Articular chondrocyte of knee joint (primary cell): ENCODE results near the gene SLC38A5. TPM values are rescaled to one million over a fixed set of nuclear protein-coding genes. Genes with fewer than 3 reads are reported as not detected.

Experiments
- small RNA-seq: library from RNA; depleted of rRNA; stranded (forward); fragments of <200 nt; gene quantifications from one replicate; pipeline ENCODE3, GENCODE V24; 2012
- total RNA-seq: library from RNA; depleted of rRNA; stranded (reverse); fragments of >200 nt; gene quantifications from 2 replicates; pipeline ENCODE4 v1.2.3, GENCODE V29; 2012

The SLC38A5 gene
- 21.3 and 26.4 TPM in 2 replicates for total RNA-seq

DNA sequence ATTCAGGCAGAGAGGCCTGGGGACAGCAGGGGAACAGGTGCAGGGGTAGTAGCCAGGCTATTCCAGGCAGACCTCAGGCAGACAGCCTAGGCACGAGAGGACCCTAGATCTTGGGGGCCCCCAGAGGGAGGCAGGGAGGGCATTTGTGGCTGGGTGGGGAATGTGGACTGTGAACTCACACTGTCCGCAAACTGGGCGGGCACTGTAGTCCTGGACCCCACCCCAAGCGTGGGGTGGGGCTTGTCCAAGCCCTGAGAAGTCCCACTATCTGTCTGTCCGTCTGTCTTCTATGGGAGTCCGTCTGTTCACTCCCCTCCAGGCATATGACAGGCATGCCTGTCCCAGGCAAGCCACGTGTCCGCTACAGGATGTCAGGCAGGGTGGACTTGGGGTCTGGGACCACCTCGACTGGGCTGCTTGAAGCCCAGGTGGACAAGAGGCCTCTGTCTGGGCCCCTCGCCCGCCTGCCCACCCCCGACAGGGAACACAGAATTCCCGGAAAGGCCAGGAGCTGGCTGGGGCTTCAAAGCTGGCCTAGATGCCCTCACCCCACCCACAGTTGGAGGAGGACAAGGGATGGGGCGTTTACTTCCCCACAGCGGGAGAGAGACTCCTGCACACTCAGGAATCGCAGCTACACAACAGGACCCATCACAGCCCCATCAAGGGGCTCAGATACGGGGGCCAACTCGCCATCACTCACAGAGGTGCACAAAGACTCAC lies at the start of gene SLC38A5:
TSS of gene SLC38A5 (minus strand) at position 151 of the 723 bp plus-strand sequence. CDS start 2,336 bp downstream, outside the sequence.

DNA sequence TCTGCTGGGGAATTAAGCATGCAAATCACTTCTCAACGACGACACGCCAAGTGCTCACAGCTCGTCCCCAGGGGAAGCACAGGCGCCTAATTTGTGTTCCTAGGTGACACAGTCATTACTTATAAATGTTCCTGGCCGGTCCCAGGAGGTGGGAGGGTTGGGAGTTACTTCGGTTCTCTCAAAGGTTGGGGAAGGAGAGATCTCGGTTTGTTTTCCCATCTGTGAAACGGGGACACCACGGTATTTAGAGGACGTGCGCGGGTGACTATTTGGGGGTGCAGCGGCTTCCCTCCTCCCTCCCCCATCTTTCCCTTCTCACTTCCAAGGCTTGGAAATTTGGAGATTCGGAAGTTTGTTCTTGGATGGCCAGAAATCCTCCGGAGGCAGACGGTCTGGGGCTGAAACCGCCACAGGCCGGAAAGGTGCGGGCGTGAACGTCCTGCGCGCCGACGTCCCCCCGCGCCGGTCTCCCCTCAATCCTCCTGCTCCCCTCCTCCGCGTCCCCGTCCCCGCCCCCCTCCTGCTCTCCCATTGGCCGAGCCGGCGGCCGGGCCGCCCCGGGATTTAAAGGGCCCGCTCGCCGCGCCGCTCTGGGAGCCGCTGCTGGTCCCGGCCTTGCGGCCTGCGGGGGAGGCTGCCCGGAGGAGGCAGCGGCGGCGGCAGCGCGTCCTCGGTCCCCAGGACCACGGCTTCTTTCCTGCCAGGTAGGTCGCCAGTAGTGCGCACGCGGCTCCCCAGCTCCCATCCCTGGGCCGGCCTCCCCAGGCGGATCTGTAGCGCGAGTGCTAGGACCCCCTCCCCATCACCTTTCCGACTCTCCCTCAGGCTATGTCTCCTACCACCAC lies 38.6 kb upstream of the SLC38A5 start, which contains the start of gene PORCN:
TSS of gene PORCN (plus strand) at position 593 of the 845 bp plus-strand sequence. CDS start 829 bp downstream, outside the sequence.

DNA sequence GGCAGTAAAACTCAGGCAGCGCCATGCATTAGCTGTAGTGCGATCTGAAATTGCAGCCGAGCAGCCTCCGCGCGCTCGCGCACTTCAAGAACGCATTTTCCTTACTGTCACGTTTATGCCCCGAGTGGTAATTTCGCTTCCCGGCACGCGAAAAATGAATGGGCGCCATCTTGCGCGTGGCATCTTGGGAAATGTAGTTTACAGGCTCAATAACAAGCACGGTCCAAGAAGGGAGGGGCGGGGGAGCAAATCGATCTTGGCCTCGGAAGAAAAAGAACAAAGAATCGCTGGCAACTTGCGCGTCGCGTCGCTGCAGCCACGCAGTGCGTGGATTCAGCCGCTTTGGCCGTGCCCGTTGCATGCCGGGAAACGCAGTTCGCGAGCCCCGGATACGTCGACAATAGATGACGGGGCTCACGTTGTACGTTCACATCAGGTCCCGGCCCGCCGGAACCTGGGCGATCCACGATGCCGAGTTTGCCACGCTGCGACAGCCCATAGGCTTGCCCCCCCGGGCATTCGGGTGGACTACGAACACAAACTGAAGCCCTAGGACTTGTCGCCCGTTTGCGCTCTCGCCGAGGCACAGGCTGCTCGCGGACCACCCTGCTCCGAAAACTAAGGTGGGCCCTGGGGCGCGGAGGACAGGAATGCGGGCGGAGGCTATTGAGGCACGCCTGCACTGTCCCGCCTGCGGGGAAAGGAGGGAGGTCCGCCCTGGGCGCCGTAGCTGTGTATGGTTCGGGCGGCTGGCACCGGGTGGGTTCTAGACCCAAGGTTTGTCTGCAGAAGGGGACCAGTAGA lies 5.9 kb upstream of the SLC38A5 start, which contains the start of gene FTSJ1:
TSS of gene FTSJ1 (plus strand) at position 426 of the 804 bp plus-strand sequence. CDS start 1,849 bp downstream, outside the sequence.

GRCh38 chrX:48411860-48412259 lies 58.2 kb downstream of the SLC38A5 start, which contains the start of gene SSX4B:
SSX4B (minus strand) TSS chrX:48411960; CDS start chrX:48411372, 588 bp downstream.

Small RNAs within 50 kb of the gene (small RNA-seq; reads per million reads assigned to genes)
- not detected for gene AL606490.4

Other genes with a start within 250 kb of the SLC38A5 start
- gene SSX1, start 214.9 kb downstream of the SLC38A5 start, total RNA-seq, result not detected in 2 replicates
- gene SSX3, start 113.6 kb downstream of the SLC38A5 start, total RNA-seq, result not detected in 2 replicates
- gene SSX4, start 86.7 kb downstream of the SLC38A5 start, total RNA-seq, result not detected in 2 replicates
- gene SSX4B, start 58.3 kb downstream of the SLC38A5 start, total RNA-seq, result not detected in 2 replicates
- gene FTSJ1, start 5.9 kb upstream of the SLC38A5 start, total RNA-seq, result 38.6 and 38.9 TPM in 2 replicates
- 8.6 and 12.2 TPM in 2 replicates for gene PORCN, start 38.7 kb upstream of the SLC38A5 start, total RNA-seq
- 33.8 and 37.8 TPM in 2 replicates for gene EBP, start 51.5 kb upstream of the SLC38A5 start, total RNA-seq
- 7.2 and 7.8 TPM in 2 replicates for gene TBC1D25, start 69.5 kb upstream of the SLC38A5 start, total RNA-seq
- 362 and 640 TPM in 2 replicates for gene RBM3, start 104.2 kb upstream of the SLC38A5 start, total RNA-seq
- 89.5 and 94.5 TPM in 2 replicates for gene WDR13, start 127.2 kb upstream of the SLC38A5 start, total RNA-seq
- gene WAS, start 213.5 kb upstream of the SLC38A5 start, total RNA-seq, result 0.11 and 0.13 TPM in 2 replicates
- 2.6 and 3.5 TPM in 2 replicates for gene SUV39H1, start 226.5 kb upstream of the SLC38A5 start, total RNA-seq